ENCODE measurements around the gene IRF4.

- TF ChIP-seq, protein P1, sequence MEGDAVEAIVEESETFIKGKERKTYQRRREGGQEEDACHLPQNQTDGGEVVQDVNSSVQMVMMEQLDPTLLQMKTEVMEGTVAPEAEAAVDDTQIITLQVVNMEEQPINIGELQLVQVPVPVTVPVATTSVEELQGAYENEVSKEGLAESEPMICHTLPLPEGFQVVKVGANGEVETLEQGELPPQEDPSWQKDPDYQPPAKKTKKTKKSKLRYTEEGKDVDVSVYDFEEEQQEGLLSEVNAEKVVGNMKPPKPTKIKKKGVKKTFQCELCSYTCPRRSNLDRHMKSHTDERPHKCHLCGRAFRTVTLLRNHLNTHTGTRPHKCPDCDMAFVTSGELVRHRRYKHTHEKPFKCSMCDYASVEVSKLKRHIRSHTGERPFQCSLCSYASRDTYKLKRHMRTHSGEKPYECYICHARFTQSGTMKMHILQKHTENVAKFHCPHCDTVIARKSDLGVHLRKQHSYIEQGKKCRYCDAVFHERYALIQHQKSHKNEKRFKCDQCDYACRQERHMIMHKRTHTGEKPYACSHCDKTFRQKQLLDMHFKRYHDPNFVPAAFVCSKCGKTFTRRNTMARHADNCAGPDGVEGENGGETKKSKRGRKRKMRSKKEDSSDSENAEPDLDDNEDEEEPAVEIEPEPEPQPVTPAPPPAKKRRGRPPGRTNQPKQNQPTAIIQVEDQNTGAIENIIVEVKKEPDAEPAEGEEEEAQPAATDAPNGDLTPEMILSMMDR (IDR thresholded peaks at IDR 0.05), result no peak
- no peak for TF ChIP-seq POLR2A (IDR thresholded peaks at IDR 0.05)
Observed at GRCh38 chr6:362924-363249, 28.7 kb upstream of the IRF4 start.
